Esophagus muscularis mucosa (tissue), 4 donors: ENCODE data around the gene GNG7.

Experiments
- EP300 ChIP-seq: sonication (generic); formaldehyde crosslinking; IDR thresholded peaks from one replicate; pipeline ENCODE4 v1.6.1; 2017; ENCODE audit warnings: antibody characterized with exemption
- POLR2A ChIP-seq: fragments of 450-650 bp; IDR thresholded peaks from one replicate; pipeline ENCODE4 v1.6.1; 2017; ENCODE audit warnings: antibody characterized with exemption, moderate library complexity, mild to moderate bottlenecking, low read depth
- POLR2AphosphoS5 ChIP-seq, 2 donors: sonication (generic); formaldehyde crosslinking; IDR thresholded peaks; one replicate each; pipeline ENCODE4 v1.6.1; 2017; ENCODE audit warnings: antibody characterized with exemption in 2 of 2
- TF ChIP-seq, protein P1 (sequence below), 3 experiments: fragments of 200-600 bp in 2 of 3; fragments of 450-650 bp in 1 of 3; sonication (generic) in 2 of 3; IDR thresholded peaks; one replicate each; pipeline ENCODE4 v1.5.1; 2017 to 2019; ENCODE audit warnings: antibody characterized with exemption in 3 of 3, mild to moderate bottlenecking in 2 of 3, moderate library complexity in 1 of 3

DNA sequence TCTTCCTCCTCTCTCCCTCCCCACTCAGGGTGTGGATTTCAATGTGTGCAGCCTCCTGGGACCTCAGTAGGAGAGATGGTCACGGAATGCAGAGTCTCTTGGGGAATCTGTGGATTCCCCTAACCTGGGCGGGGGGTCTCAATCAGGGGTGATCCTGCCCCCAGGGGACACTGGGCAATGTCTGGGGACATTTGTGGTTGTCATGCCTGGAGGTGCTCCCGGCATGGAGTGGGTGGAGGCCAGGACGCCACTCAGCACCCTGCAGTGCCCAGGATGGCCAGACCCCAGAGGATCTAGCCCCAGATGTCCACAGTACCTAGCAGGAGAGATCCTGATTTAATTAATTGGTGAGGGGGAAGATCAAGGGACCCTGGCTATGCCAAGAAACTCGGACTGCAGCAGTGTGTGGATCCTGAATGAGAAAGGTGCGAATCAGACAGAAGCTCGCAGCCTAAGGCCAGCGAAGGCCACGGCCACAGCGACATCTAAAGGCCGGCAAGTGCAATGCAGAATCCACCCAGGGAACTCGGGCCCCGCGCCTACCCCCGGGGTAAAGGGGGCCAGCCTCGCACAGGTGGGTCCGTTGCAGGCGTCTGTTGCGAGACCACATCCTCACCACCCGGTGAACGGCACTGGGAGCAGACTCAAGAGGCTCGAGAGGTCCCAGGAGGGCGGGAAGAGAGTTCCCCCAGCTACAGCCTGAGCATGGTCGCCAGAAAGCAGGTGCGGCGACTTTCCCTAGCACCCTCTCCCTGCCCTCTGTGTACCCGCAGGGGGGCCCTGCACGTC is 88.8 kb downstream of the GNG7 start:
- TF ChIP-seq, protein P1, sequence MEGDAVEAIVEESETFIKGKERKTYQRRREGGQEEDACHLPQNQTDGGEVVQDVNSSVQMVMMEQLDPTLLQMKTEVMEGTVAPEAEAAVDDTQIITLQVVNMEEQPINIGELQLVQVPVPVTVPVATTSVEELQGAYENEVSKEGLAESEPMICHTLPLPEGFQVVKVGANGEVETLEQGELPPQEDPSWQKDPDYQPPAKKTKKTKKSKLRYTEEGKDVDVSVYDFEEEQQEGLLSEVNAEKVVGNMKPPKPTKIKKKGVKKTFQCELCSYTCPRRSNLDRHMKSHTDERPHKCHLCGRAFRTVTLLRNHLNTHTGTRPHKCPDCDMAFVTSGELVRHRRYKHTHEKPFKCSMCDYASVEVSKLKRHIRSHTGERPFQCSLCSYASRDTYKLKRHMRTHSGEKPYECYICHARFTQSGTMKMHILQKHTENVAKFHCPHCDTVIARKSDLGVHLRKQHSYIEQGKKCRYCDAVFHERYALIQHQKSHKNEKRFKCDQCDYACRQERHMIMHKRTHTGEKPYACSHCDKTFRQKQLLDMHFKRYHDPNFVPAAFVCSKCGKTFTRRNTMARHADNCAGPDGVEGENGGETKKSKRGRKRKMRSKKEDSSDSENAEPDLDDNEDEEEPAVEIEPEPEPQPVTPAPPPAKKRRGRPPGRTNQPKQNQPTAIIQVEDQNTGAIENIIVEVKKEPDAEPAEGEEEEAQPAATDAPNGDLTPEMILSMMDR (IDR thresholded peaks at IDR 0.05), result peak; percentile 79 to 96 (median 82)
- TF ChIP-seq POLR2A (no peak), EP300 (no peak), POLR2AphosphoS5 (IDR thresholded peaks at IDR 0.05) (no peak)
